ENCODE data around the gene PDE11A.

DNA sequence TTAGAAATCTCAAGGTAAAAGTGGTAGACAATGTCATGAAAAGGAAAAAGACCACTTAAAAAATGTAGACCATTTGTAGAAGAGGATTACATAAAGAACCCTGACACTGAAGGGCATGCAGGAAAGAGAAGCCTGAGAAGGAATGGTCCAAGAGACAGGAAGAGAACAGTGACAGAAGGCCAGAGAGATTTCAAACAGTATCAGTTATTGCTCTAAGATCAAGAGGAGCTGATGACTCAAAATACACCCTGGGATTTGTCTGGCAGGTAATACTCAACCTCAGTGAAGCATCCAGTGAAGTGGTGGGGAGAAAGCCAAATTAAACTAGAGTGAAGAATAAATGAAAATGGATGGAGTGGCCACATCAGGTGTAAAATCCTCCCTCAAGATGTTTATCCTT lies 100.5 kb downstream of the PDE11A start:
- TF ChIP-seq, protein P1, sequence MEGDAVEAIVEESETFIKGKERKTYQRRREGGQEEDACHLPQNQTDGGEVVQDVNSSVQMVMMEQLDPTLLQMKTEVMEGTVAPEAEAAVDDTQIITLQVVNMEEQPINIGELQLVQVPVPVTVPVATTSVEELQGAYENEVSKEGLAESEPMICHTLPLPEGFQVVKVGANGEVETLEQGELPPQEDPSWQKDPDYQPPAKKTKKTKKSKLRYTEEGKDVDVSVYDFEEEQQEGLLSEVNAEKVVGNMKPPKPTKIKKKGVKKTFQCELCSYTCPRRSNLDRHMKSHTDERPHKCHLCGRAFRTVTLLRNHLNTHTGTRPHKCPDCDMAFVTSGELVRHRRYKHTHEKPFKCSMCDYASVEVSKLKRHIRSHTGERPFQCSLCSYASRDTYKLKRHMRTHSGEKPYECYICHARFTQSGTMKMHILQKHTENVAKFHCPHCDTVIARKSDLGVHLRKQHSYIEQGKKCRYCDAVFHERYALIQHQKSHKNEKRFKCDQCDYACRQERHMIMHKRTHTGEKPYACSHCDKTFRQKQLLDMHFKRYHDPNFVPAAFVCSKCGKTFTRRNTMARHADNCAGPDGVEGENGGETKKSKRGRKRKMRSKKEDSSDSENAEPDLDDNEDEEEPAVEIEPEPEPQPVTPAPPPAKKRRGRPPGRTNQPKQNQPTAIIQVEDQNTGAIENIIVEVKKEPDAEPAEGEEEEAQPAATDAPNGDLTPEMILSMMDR (IDR thresholded peaks at IDR 0.05) = no peak
- TF ChIP-seq ZFX (IDR thresholded peaks at IDR 0.05; ENCODE audit: borderline replicate concordance) = no peak
